Stimulated activated CD4-positive, alpha-beta T cell treated with anti-CD3 and anti-CD28 coated beads, Interleukin-4, amount 100 ng/mL, for 4 hours (primary cell): ENCODE data around the gene PBX4.

Source experiments
- DNase-seq, 2 experiments: peaks; one replicate each; pipeline ENCODE4 v3.0.0-alpha.2; 2020

PBX4 gene

GRCh38 chr19:19647037-19647835 is 28.7 kb upstream of the PBX4 start:
- DNase-seq, result no peak

- DNase-seq, result no peak
Observed at GRCh38 chr19:19645233-19645870, 26.9 kb upstream of the PBX4 start.

GRCh38 chr19:19644054-19644388 is 25.5 kb upstream of the PBX4 start:
- no peak for DNase-seq

DNA sequence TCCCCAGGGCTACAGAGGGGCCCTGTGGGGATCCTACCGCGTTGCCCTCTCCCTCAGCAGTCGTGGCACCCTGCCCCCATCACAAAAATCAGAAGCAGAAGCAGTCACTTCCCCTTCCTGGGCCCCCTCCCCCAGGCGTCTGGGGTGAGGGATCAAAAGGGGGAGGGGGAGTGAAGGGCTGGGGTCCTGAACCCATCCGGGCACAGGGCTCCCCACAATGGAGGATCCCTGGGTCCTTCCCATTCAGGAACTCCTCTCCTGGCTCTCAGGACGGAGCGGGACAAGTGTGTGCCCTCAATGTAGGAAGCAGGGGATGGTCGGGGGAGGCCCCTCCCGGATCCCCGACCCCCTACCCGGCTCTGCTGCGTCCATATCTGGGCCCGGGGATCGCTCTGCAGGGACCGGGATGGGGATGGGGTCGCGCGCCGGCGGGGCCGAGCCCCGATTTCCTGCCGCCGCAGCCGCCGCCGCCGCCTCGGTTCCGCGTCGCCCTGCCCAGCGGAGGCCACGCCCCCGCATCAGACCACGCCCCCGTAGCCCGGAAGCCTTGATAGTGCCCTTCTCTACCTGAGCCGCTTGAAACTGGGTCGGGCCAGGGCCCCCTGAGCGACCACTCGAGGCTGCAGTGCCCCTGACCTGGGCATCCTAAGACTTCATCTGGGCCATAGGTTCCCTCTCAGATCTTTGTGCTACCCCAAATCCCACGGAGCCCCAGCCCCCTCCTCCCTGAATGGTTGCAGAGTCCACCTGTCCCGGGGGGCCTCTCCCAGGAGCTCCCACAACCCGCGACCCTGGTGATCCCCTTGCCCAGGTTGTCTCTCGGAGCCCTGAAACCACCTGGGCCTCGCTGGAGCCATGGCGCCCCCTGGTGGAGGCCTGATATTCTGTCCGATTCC is 24.9 kb upstream of the PBX4 start, which contains the start of gene GMIP:
Gene GMIP (minus strand): TSS at position 500 of the 896 bp plus-strand sequence. CDS start 128 bp downstream, at position 372.
- DNase-seq, result peak; percentile 79 to 86

DNA sequence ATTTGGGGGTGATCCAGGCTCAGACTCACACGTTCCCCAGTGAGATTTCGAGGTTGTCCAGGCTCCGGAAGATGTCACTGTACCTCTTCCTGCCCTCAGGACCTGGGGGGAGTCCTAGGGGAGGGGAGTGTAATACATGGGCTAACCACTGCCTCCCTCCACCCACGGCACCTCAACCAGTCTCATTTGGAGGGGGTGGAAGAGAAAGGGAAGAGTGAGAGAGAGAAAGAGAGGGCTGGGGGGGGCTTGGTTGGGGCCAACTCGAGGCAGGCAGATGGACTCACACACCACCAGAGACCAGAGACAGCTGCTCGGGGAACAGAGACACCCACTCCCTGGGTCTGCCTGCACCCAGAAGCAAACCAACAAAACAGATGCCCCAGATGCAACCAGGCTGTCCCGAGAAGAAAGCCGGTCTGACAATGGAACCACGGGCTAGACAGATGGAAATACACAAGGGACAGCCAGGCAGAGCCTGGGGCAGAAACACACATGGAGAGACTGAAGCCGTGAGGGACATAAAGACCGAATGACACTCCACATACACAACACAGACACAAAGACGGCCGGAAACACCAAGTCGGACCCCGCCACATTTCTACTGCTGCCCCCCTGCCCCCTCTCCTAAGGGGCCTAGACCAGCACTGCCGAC is 24.1 kb upstream of the PBX4 start:
- peak; percentile 35 to 60 for DNase-seq

DNA sequence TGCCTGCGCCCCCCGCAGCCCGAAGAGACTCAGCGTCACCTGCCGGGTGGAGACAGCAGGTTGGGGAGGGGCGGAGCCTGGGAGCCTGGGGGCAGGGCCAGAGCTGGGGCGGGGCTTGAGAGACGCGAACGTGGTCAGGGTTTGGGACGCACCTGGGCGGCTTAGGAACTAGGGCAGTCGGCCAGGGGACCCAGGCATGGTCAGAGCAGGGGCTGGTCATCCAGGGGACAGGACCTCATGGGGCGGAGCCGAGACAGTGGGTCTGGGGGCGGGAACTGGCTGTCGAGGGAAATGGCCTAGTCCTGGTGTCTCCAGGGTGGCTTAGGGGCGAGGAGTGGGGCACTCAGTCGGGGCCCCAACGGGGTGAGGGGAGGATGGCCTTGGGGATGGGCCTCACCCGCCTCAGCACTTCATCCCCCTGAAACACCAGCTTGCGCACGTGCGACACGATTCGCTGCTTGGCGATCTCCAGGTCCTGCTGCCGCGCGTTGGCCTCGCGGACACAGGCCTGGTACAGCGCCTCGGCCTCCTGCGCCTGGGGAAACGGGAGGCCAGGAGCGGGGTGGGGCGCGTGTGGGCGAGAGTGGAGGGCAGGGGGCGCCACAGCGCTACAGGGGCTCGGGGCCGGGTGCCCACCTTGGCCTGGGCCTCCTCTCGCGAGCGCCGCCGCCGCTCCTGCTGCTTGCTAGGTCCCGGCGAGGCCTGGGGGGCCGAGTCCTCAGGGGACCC is 19.2 kb upstream of the PBX4 start:
- DNase-seq, result no peak

- no peak for DNase-seq
Observed at GRCh38 chr19:19637186-19637522, 18.7 kb upstream of the PBX4 start.

DNA sequence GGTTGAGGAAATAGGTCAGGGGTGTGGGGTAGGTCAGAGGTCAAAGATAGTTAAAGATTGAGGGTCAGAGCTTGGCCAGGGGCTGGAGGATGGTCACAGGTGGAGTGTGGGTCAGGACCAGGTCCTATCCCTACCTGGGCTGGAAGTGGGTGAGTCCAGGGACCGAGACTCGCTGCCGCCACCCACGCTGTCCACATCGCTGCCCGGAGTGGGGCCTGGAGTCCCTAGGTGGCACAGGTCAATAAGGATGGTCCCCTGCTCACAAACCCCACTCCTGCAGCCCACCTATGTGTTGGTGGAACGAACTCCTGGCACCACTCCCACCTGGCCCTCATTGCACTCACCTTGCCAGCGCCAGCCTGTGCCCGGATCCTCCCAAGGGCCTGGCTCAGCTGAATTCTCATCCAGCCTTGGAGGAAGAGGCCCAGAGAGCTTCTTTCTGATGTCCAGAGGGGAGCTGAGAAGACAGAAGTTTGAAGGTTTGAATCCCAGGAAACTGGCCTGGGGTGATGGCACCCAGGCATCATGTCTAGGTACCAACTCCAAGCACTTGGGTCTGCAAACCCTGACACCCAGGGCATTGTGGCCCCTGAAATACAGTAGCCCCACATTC is 18.2 kb upstream of the PBX4 start:
- DNase-seq, result no peak

- DNase-seq, result no peak
Observed at GRCh38 chr19:19635313-19635702, 16.8 kb upstream of the PBX4 start.

GRCh38 chr19:19634516-19635312 is 16.2 kb upstream of the PBX4 start:
- DNase-seq, result no peak

GRCh38 chr19:19633711-19634515 is 15.4 kb upstream of the PBX4 start:
- DNase-seq, result no peak

GRCh38 chr19:19632661-19633060 is 14.2 kb upstream of the PBX4 start:
- DNase-seq, result no peak

DNA sequence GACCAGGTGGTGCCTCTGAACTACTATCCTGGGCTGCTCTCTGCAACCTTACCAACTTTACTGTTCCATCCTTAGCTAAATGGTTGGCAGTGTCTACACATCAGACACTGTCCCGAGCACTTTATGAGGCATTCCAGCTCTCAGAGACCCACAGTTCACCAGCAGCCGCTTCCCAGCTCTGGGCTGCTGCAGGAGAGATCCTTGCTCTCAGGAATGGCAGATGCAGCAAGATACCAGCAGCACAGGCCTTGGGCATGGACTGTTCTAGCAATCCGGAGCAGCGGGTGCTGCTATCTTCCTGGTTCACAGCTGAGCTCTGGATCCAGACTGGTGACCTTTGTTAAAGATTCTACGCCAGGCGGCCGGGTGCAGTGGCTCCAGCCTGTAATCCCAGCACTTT is 12.9 kb upstream of the PBX4 start:
- no peak for DNase-seq

DNA sequence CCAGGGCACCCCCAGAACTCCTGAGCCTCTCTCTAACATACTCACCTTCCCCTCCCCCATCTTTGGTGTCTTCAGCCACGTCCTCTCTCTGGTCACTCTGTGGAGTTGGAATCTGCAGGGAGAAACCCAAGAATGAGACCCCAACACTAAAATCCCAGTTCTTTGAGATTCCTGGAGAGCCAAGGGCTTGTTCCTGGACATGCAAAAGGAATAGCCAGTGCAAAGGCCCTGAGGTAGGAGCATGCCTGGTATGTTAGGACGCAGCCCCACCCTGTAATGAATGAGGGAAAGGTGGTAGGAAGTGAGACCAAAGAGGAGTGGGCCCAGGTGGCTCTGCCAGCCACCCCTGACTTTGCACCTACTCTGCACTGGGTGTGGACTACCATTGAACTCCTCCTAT is 11.9 kb upstream of the PBX4 start:
- DNase-seq, result no peak

- DNase-seq, result no peak
Observed at GRCh38 chr19:19630062-19630414, 11.6 kb upstream of the PBX4 start.

GRCh38 chr19:19628501-19629134 is 10.1 kb upstream of the PBX4 start:
- DNase-seq, result peak; percentile 40 to 58

DNA sequence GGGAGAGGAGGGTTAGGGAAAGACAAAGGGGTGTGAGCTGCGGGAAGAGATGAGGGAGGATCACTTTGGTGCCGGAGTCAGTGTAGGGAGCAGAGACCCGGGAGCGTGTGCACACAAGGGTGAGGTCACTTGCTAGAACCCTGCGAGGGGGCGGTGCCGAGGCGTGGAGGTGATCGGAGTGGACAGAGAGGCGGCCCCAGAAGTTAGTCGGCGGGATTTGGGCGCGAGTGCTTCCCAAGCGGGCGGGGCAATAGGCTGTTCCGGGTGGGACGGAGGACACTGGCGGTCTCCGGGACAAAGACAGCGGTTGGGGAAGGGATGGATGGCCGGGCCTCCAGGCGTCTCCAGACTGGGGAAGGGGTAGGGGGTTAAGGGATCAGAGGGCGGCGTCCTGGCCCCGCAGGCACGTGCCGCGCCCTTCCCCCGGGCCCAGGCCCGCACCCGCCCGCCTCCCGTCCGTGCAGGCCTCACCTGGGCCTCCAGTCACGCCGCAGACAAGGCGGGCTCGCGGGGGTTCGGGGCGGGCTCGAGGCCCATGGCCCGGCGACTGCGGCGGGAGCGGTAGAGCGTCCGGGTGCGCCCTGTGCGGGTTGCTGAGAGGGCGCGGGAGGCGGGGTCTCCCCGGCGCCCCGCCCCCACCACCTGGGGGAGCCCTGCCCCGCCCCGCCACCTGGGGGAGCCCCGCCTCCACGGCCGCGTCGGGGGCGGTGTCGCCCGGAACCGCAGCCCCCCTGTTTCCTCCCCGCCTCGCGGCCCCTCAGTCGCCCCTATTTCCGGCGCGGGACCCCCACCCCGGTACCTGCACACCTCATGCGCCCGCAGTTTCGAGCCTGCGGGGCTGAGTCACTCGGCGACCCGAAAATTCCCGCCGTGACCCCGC is 9.4 kb upstream of the PBX4 start, which contains the start of gene LPAR2:
Gene LPAR2 (minus strand): TSS at position 600 of the 880 bp plus-strand sequence. CDS start 945 bp downstream, outside the sequence.
- peak; percentile 72 to 75 for DNase-seq
